ENCODE data around the gene CEP120.
A peak's percentile ranks its signal among the peaks of the same experiment; 100 is the strongest.
"Not testable (repeated sequence)": the region's sequence is repeated elsewhere in the genome, so short reads cannot be mapped to it uniquely, and the experiment has no call there.

Gene CEP120

DNA sequence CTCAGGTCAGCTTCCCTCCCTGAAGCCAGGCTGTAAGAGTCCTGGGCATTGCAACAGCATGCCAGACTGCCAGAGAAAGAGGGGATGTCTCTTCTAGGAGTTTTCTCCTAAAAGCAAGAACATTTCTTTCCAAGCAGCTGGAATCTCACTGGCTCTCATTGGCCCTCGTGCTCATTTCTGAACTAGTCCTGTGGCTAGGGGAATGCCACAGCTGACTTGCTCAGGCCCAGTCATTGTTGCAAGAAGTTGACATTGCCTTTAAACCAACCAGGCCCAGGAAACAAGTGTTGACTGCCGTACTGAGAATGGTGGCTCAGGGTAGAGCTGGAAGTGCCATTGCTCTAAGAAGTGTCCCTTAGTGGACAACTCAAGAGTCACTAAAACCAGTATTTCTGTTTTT is 15.0 kb upstream of the CEP120 start:
- DNase-seq: no peak

DNA sequence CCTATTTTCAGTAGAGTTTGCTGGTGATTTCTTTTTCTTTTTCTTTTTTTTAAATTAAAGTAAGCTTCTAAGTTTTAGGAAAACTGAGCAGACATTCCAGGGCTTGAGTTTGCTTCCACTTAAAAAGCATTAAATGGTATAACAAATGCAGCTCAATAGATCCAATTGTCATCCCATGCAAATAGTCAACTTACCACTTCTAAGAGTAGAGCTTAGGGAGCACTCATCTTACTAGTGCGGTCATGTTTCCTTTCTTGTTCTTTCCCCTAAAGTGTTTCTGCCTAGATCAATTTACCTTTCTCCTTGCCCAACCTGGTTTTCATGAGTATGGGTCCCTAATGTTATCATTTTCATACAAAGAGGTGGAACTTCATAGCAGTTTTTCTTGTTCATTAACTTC is 13.0 kb upstream of the CEP120 start:
- DNase-seq: no peak

- no peak for DNase-seq
These were observed 11.6 kb upstream of the CEP120 start for GRCh38 chr5:123434796-123435195.

GRCh38 chr5:123433596-123433995 is 10.4 kb upstream of the CEP120 start:
- no peak for DNase-seq

- DNase-seq: not testable (repeated sequence)
These were observed 7.2 kb upstream of the CEP120 start for GRCh38 chr5:123430441-123430840.

- DNase-seq: peak; percentile 71
These were observed 6.8 kb upstream of the CEP120 start for GRCh38 chr5:123429993-123430392.

GRCh38 chr5:123429221-123429954 is 6.2 kb upstream of the CEP120 start:
- no peak for DNase-seq

GRCh38 chr5:123428521-123429220 is 5.5 kb upstream of the CEP120 start:
- no peak for DNase-seq

DNA sequence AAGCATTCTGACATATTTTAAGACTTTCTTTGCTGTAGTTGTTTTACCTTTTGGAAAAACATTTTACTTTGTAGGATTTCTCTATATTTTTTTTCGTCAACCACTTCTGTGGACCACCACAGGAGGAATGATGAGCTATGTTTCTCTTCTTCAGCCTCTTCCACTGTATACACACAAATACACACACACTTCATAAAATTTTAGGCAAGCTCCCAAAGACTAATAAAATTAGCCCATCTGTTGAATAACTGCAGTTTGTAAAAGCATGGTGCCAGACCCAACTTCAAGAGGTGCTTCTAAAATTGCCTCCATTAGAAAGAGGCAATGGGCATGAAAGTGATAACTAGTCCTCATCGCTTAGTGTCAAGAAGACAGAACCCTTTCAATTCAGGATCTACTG is 4.1 kb upstream of the CEP120 start:
- DNase-seq: no peak

DNA sequence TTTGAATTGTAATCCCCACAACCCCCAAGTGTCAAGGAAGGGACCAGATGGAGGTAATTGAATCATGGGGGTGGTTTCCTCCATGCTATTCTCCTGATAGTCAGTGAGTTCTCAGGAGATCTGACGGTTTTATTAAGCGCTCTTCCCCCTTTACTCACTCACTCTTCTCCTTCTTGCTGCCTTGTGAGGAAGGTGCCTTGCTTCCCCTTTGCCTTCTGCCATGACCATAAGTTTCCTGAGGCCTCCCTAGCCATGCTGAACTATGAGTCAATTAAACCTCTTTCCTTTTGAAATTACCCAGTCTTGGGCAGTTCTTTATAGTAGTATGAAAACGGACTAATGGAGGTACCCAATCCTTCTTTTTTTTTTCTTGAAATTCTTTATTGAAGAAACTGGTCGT is 2.2 kb upstream of the CEP120 start:
- DNase-seq: no peak

DNA sequence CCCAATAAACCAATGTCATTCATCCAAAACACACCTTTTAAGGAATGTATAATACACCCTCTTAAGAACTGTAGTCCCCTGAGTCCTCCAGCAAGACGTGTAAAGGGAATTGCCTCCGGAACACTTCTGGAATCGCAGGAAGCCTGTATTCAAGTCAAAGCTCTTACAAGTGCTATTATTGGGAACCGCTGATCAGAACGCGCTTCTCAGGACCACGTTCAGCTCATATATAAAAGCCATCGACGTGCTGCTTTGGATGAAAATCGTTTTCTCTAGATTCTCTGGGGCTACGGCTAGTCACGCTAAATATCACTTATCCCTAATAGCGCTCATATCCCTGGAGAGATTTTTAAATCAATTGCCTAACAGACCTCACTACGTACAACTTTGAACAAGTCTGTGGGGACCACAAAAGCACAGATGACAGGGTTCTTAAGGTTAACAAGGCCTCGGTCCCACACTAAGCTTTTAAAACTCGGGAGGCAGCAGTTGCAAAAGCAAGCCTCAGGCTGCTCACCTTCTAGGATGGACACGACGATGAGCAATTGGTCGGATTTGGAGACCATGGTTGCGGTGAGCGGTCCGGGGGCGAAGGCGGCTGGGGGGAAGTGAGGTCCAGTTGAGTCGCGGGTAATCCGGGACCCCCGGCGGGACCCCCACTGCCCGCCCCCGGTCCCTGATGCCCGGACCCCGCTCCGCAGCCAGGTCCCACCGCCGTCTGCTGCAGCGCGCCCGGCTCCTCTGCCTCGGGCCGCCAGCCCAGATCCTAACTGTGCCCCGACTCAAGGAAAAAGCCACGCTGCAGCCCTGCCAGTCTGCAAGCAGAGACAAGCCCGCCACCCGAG is 548 bp downstream of the CEP120 start:
- no peak for DNase-seq

DNA sequence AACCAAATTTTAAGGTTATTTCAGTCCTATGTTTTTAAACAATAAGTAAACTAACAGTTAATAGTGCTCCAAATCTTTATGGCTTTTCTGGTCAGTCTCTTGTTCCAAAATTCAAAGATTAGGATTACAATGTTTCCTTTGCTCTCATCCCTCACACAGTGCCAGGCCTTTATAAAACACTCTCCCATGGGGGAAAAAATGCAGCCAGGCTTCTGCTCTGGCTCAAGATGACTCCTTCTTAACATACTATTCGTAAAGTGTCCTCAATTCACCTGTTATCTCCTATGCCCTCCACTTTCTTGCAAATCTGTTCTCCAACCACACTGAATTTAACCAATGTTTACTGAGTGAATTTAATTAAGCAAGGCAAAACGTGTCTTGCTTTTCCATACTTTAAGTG is 1.4 kb downstream of the CEP120 start:
- DNase-seq: no peak

- no peak for DNase-seq
These were observed 8.2 kb downstream of the CEP120 start for GRCh38 chr5:123414974-123415373.

- DNase-seq: no peak
These were observed 11.0 kb downstream of the CEP120 start for GRCh38 chr5:123412206-123412605.

GRCh38 chr5:123401999-123402398 is 21.2 kb downstream of the CEP120 start:
- not testable (repeated sequence) for DNase-seq

DNA sequence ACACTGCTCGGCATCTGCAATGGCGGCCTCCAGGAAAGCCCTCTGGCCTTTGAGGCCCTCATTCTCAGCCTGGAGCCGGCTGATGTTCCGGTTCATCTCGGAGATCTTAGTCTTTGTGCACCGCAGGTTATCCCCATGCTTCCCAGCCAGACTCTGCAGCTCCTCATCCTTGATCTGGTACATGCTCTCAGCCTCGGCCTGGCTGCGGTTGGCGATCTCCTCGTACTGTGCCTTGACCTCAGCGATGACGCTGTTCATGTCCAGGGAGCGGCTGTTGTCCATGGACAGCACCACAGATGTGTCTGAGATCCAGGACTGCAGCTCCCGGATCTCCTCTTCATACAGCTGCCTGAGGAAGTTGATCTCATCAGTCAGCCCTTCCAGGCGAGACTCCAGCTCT is 21.9 kb downstream of the CEP120 start:
- no peak for DNase-seq

- not testable (repeated sequence) for DNase-seq
These were observed 22.3 kb downstream of the CEP120 start for GRCh38 chr5:123400870-123401291.

GRCh38 chr5:123398058-123398733 is 25.0 kb downstream of the CEP120 start:
- no peak for DNase-seq

DNA sequence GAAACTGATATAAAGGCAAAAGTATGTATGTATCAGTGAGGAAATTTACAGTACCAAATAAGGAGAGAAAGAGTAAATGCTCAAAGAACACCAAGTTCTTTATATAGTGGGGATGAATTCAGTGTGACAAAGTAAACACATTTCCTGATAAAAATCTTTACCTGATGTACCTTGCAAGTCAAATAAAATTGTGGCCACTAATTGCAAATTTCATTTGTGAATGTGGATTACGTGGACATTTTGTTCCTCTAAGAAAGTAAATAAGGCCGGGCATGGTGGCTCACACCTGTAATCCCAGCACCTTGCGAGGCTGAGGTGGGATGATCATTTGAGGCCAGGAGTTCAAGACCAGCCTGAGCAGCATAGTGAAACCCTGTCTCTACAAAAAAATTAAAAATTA is 25.7 kb downstream of the CEP120 start:
- no peak for DNase-seq

DNA sequence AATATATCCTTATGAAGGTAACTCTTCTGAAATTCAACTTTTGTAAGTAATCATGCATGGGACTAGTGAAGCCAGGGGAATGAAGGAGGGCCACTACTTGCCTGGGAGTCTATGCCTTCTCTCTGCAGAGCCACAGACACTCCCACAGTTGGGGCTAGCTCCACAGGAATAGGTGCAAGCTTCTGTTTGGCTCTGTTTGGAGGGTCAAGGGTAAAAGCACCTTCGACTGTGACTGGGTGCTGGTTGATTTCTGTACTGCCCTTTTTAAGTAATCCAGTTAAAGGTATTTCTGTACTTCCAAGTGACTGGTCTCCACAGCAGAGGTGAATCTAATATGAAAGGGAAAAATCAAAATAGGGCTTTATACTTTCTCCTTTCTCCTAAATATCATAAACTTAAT is 32.2 kb downstream of the CEP120 start:
- DNase-seq: no peak

GRCh38 chr5:123389794-123390193 is 33.4 kb downstream of the CEP120 start:
- DNase-seq: no peak

GRCh38 chr5:123387313-123387712 is 35.9 kb downstream of the CEP120 start:
- no peak for DNase-seq

GRCh38 chr5:123382252-123382651 is 41.0 kb downstream of the CEP120 start:
- DNase-seq: no peak
